Neural progenitor cell (in vitro differentiated cells): ENCODE measurements around the gene STK33. TPM values are rescaled to one million over a fixed set of nuclear protein-coding genes. Genes with fewer than 3 reads are reported as not detected.
"Not testable (repeated sequence)": the region's sequence is repeated elsewhere in the genome, so short reads cannot be mapped to it uniquely, and the experiment has no call there.

Experiments used
- DNase-seq: peaks from one replicate; pipeline ENCODE4 v3.0.0-alpha.2; 2016; ENCODE audit warnings: low spot score
- H2AFZ ChIP-seq: fragments of 200-600 bp; sonication (generic); replicated peaks from 2 replicates; pipeline ENCODE4 v1.6.1; 2016; ENCODE audit warnings: antibody characterized with exemption
- H3F3A ChIP-seq: fragments of 200-600 bp; sonication (generic); 2 replicates; pipeline ENCODE4 v1.6.1; 2016; ENCODE audit warnings: antibody characterized with exemption, low read depth
- H3K27ac ChIP-seq: fragments of 200-600 bp; sonication (generic); 2 replicates; pipeline ENCODE4 v1.5.1; 2016; ENCODE audit warnings: mild to moderate bottlenecking
- H3K27me3 ChIP-seq: fragments of 200-600 bp; sonication (generic); 2 replicates; pipeline ENCODE4 v1.6.1; 2016; ENCODE audit warnings: mild to moderate bottlenecking, moderate library complexity
- H3K36me3 ChIP-seq: fragments of 200-600 bp; sonication (generic); 2 replicates; pipeline ENCODE4 v1.5.1; 2016
- H3K4me1 ChIP-seq: fragments of 200-600 bp; sonication (generic); 2 replicates; pipeline ENCODE4 v1.6.1; 2016; ENCODE audit warnings: mixed run types
- H3K4me2 ChIP-seq: fragments of 200-600 bp; sonication (generic); 2 replicates; pipeline ENCODE4 v1.6.1; 2016
- H3K4me3 ChIP-seq: fragments of 200-600 bp; sonication (generic); 2 replicates; pipeline ENCODE4 v1.5.1; 2016
- H3K79me2 ChIP-seq: fragments of 200-600 bp; sonication (generic); 2 replicates; pipeline ENCODE4 v1.6.1; 2016; ENCODE audit warnings: low read depth
- H3K9ac ChIP-seq: fragments of 200-600 bp; sonication (generic); 2 replicates; pipeline ENCODE4 v1.6.1; 2016
- H3K9me3 ChIP-seq: fragments of 200-600 bp; sonication (generic); 2 replicates; pipeline ENCODE4 v1.5.1; 2016; ENCODE audit warnings: low read depth
- H4K20me1 ChIP-seq: fragments of 200-600 bp; sonication (generic); 2 replicates; pipeline ENCODE4 v1.6.1; 2016; ENCODE audit warnings: low read depth
- H3K27ac Mint-ChIP-seq: 3 replicates; pipeline ENCODE4 v1.8.0; 2021; ENCODE audit warnings: mixed read lengths
- H3K27me3 Mint-ChIP-seq: 2 replicates; pipeline ENCODE4 v1.8.0; 2022; ENCODE audit warnings: low read depth, mild to moderate bottlenecking, inconsistent platforms, moderate library complexity, mixed read lengths; ENCODE audit not compliant: insufficient read depth
- H3K36me3 Mint-ChIP-seq: 3 replicates; pipeline ENCODE4 v1.8.0; 2021; ENCODE audit warnings: mixed read lengths
- H3K4me1 Mint-ChIP-seq: 3 replicates; pipeline ENCODE4 v1.8.0; 2021; ENCODE audit warnings: mixed read lengths
- H3K4me3 Mint-ChIP-seq: 3 replicates; pipeline ENCODE4 v1.8.0; 2021; ENCODE audit warnings: mild to moderate bottlenecking, moderate library complexity, mixed read lengths
- H3K9me3 Mint-ChIP-seq: 3 replicates; pipeline ENCODE4 v1.8.0; 2020; ENCODE audit warnings: mixed read lengths
- CTCF ChIP-seq: fragments of 200-600 bp; sonication (generic); IDR thresholded peaks from 2 replicates; pipeline ENCODE4 v1.5.1; 2017; ENCODE audit warnings: antibody characterized with exemption, mild to moderate bottlenecking
- EZH2 ChIP-seq: fragments of 200-600 bp; sonication (generic); IDR thresholded peaks from 2 replicates; pipeline ENCODE4 v1.6.1; 2017; ENCODE audit warnings: antibody characterized with exemption, mild to moderate bottlenecking, moderate library complexity
- EZH2phosphoT487 ChIP-seq: fragments of 200-600 bp; sonication (generic); IDR thresholded peaks from 2 replicates; pipeline ENCODE4 v1.6.1; 2017; ENCODE audit warnings: antibody characterized with exemption
- total RNA-seq: library from RNA; depleted of rRNA; stranded (reverse); fragments of >200 nt; gene quantifications from 2 replicates; pipeline ENCODE4 v1.2.3, GENCODE V29; 2015; ENCODE audit warnings: low replicate concordance

STK33 gene
- total RNA-seq, 1 donor from 2014 or later = 56.5 TPM

- H2AFZ ChIP-seq = no peak overlapping the region
- Mint-ChIP-seq H3K36me3 (peaks cover 2% of the 10 kb centered on the region), H3K9me3 (peaks cover 3% of the 10 kb centered on the region), H3K27ac (peak overlapping the region; percentile 64), H3K4me3 (no peak overlapping the region), H3K27me3 (peaks cover 2% of the 10 kb centered on the region), H3K4me1 (peaks cover 7% of the 10 kb centered on the region)
- H4K20me1 ChIP-seq = no peaks in the 10 kb centered on the region
- no peaks in the 10 kb centered on the region for H3K27me3 ChIP-seq
- no peaks in the 10 kb centered on the region for H3K9me3 ChIP-seq
- H3K4me3 ChIP-seq = no peak overlapping the region
- H3F3A ChIP-seq = no peaks in the 10 kb centered on the region
- H3K4me2 ChIP-seq = no peak overlapping the region
- H3K79me2 ChIP-seq = peaks cover 4% of the 10 kb centered on the region
- no peak overlapping the region for H3K9ac ChIP-seq
- no peak for DNase-seq
- H3K4me1 ChIP-seq = peaks cover 9% of the 10 kb centered on the region
- H3K27ac ChIP-seq = no peak overlapping the region
- TF ChIP-seq CTCF = no peak
- TF ChIP-seq EZH2 = no peak
- TF ChIP-seq EZH2phosphoT487 = no peak
- no peaks in the 10 kb centered on the region for H3K36me3 ChIP-seq
Observed at GRCh38 chr11:8480858-8481257, 113.2 kb downstream of the STK33 start.

GRCh38 chr11:8477680-8478079, 116.3 kb downstream of the STK33 start:
- DNase-seq = no peak
- Histone ChIP-seq H3K27ac (no peak overlapping the region), H3K4me3 (no peak overlapping the region), H3K79me2 (peaks cover 4% of the 10 kb centered on the region), H3K9ac (no peak overlapping the region), H3F3A (no peaks in the 10 kb centered on the region), H3K9me3 (no peaks in the 10 kb centered on the region), H3K4me2 (no peak overlapping the region), H3K36me3 (no peaks in the 10 kb centered on the region), H2AFZ (no peak overlapping the region), H3K27me3 (no peaks in the 10 kb centered on the region), H4K20me1 (no peaks in the 10 kb centered on the region), H3K4me1 (peaks cover 9% of the 10 kb centered on the region)
- Mint-ChIP-seq H3K9me3 (no peaks in the 10 kb centered on the region), H3K36me3 (peaks cover 4% of the 10 kb centered on the region), H3K27me3 (no peaks in the 10 kb centered on the region), H3K4me3 (no peak overlapping the region), H3K4me1 (peaks cover 7% of the 10 kb centered on the region), H3K27ac (no peak overlapping the region)
- TF ChIP-seq CTCF (no peak), EZH2 (no peak)

- Histone ChIP-seq H3K9ac (no peak overlapping the region), H3K4me1 (peaks cover 9% of the 10 kb centered on the region), H3K27me3 (no peaks in the 10 kb centered on the region), H3K4me3 (no peak overlapping the region), H3K36me3 (no peaks in the 10 kb centered on the region), H2AFZ (no peak overlapping the region), H3F3A (no peaks in the 10 kb centered on the region), H3K27ac (no peak overlapping the region), H3K9me3 (no peaks in the 10 kb centered on the region), H4K20me1 (no peaks in the 10 kb centered on the region), H3K79me2 (peaks cover 4% of the 10 kb centered on the region), H3K4me2 (no peak overlapping the region)
- no peaks in the 10 kb centered on the region for H3K9me3 Mint-ChIP-seq
- no peak overlapping the region for H3K27ac Mint-ChIP-seq
- H3K27me3 Mint-ChIP-seq = no peaks in the 10 kb centered on the region
- no peak for DNase-seq
- H3K4me3 Mint-ChIP-seq = no peak overlapping the region
- H3K36me3 Mint-ChIP-seq = peaks cover 4% of the 10 kb centered on the region
- peaks cover 7% of the 10 kb centered on the region for H3K4me1 Mint-ChIP-seq
- TF ChIP-seq EZH2phosphoT487 (no peak), CTCF (no peak), EZH2 (no peak)
Observed at GRCh38 chr11:8477151-8477550, 116.9 kb downstream of the STK33 start.

DNA sequence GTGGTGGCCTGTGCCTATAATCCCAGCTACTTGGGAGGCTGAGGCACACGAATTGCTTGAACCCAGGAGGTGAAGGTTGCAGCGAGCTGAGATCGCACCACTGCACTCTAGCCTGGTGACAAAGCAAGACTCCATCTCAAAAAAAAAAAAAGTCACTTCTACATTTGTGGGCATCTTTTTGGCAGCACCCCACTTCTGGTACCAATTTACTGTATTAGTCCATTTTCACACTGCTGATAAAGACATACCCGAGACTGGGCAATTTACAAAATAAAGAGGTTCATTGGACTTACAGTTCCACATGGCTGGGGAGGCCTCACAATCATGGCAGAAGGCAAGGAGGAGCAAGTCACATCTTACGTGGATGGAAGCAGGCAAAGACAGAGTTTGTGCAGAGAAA, 126.2 kb downstream of the STK33 start:
- not testable (repeated sequence) for H3K4me3 ChIP-seq, H3K4me3 Mint-ChIP-seq, H3K9ac ChIP-seq, H3K4me2 ChIP-seq, H3K27me3 ChIP-seq, H3K27ac ChIP-seq, H3K36me3 ChIP-seq, H3K4me1 Mint-ChIP-seq, H3K4me1 ChIP-seq, H4K20me1 ChIP-seq, H3K79me2 ChIP-seq, DNase-seq, H3K27ac Mint-ChIP-seq, H3F3A ChIP-seq, H2AFZ ChIP-seq, H3K27me3 Mint-ChIP-seq
- H3K36me3 Mint-ChIP-seq = peaks cover 39% of the 10 kb centered on the region
- H3K9me3 Mint-ChIP-seq = peaks cover 29% of the 10 kb centered on the region
- H3K9me3 ChIP-seq = peaks cover 21% of the 10 kb centered on the region

GRCh38 chr11:8467356-8467755, 126.7 kb downstream of the STK33 start:
- H4K20me1 ChIP-seq, H3F3A ChIP-seq, H3K27ac ChIP-seq, H3K4me3 ChIP-seq, H3K79me2 ChIP-seq, H3K4me3 Mint-ChIP-seq, H3K36me3 ChIP-seq, H3K9ac ChIP-seq, H3K4me1 Mint-ChIP-seq, H3K27me3 Mint-ChIP-seq, DNase-seq, H3K27ac Mint-ChIP-seq, H3K27me3 ChIP-seq, H2AFZ ChIP-seq, H3K4me1 ChIP-seq, H3K4me2 ChIP-seq: not testable (repeated sequence)
- H3K9me3 ChIP-seq = peaks cover 21% of the 10 kb centered on the region
- H3K9me3 Mint-ChIP-seq = peaks cover 29% of the 10 kb centered on the region
- peaks cover 43% of the 10 kb centered on the region for H3K36me3 Mint-ChIP-seq

GRCh38 chr11:8466884-8467283, 127.1 kb downstream of the STK33 start:
- H3K4me3 Mint-ChIP-seq, H3K36me3 ChIP-seq, DNase-seq, H3K4me2 ChIP-seq, H2AFZ ChIP-seq, H3K27me3 Mint-ChIP-seq, H3K9ac ChIP-seq, H3K27me3 ChIP-seq, H4K20me1 ChIP-seq, H3K27ac Mint-ChIP-seq, H3K4me1 Mint-ChIP-seq, H3K4me3 ChIP-seq, H3K27ac ChIP-seq, H3K79me2 ChIP-seq, H3K4me1 ChIP-seq, H3F3A ChIP-seq: not testable (repeated sequence)
- Mint-ChIP-seq H3K9me3 (peaks cover 29% of the 10 kb centered on the region), H3K36me3 (peaks cover 45% of the 10 kb centered on the region)
- H3K9me3 ChIP-seq = peaks cover 21% of the 10 kb centered on the region
